Stimulated activated CD8-positive, alpha-beta memory T cell treated with anti-CD3 and anti-CD28 coated beads, Interleukin-15, amount 100 ng/mL, for 24 hours (primary cell): ENCODE measurements around the gene TTLL11.

Source experiments
- DNase-seq: peaks from one replicate; pipeline ENCODE4 v3.0.0-alpha.2; 2020; ENCODE audit warnings: low read depth

The TTLL11 gene

DNA sequence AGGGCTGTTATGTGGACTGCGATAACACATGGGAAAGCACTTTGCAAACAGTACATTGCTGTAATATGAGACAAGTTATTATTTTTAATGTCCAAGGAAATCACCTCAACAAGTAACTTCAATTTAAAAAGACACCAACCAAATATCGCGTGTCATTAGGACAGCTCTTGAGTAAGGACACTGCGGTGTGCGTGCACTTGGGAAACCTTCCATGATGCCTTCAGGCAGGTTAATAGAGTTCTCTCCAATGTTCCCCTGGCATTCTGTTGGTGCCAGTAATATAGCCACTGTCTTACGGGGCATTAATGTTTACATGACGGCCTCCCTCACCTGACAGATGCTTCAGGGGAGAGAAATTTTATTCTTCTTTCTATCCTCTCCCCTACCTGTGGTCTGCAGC, 42.9 kb downstream of the TTLL11 start:
- DNase-seq = no peak

DNA sequence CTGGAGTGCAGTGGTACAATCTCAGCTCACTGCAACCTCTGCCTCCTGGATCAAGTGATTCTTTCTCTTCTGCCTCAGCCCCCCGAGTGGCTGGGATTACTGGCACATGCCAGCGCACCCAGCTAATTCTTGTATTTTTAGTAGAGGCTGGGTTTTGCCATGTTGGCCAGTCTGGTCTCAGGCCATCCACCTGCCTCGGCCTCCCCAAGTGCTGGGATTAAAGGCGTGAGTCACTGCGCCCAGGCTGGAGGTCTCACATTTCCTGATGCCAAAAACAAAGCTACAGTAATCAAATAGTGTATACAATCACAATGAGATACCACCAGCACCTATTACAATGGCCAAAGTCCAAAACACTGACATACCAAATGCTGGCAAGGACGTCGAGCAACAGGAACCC, 51.1 kb downstream of the TTLL11 start:
- no peak for DNase-seq

DNA sequence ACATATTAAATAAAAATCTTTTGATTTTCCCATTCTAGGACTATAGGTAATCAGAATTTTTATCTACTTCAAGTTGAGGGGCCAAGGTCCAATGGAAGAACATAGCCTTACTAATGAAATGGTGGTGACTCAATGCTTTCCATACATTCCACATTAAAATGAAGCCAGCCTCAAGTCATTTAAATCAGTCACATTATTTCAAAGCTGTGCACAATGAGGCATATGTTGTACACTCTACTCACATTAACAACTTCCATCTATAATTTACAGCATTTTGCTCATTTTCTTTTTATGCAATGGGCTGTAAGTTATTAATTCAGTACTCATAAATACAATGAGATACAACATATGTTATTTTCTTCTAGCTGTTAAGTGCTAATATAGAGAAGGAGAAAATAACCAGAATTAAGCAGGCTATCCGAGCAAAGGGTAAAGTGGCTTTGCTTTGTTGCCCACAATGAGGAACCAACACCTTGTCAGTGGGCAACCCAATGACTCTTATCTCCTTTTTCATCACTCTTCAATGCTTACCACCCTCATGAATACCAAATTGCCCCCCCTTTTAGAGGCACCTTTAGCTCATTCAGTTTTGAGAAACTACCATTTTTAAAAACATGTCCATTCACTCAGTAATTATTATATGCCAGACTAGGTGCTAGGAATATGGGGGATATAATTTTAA, 52.4 kb downstream of the TTLL11 start:
- DNase-seq = no peak

DNA sequence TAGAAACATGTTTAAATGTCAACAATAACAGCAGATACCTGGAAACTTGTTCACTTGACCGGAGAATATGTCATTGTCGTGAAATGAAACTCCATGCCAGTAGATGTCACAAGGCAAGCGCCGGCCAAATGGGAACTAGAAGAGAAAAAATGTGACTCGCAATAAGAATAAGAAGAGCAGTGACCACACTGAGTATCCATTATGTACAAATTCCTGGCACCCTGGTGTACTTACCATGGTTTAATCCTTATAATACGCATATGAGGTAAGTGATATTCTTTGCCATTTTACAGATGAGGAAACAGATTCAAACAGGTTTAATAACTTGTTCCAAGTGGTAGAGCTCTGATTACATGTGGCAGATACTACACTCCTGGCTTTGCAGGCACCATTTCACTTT, 53.9 kb downstream of the TTLL11 start:
- DNase-seq = no peak

- DNase-seq = no peak
These were observed 56.1 kb downstream of the TTLL11 start for GRCh38 chr9:122036988-122037387.

GRCh38 chr9:122036408-122036807, 56.7 kb downstream of the TTLL11 start:
- DNase-seq = no peak

DNA sequence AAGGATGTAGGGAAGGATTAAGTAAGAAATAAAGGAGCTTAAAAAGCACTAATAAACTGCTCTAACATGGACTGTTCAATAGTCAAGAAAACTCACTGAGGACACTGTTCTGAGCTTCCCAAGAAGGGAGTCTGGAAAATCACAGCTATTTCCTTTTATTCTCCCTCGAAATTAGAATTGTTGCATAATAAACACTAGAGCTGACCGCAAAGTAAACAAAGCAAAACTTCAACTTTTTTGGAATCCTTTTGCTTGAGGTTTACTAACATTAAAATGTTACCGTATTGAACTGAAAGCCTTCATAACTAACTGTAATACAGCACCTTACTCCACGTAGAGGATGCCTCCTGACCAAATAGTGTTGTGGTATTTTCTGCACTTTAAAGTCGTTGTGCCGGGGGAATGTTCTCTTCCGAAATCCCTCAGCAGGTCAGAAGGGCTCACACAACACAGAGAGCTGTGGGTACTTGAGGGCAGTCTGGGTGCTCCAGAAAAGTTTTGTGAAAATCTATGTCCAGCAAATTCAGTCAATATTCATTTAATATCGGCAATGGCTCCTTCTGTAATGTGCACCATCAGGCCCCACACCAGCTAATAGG, 59.2 kb downstream of the TTLL11 start:
- DNase-seq = no peak

DNA sequence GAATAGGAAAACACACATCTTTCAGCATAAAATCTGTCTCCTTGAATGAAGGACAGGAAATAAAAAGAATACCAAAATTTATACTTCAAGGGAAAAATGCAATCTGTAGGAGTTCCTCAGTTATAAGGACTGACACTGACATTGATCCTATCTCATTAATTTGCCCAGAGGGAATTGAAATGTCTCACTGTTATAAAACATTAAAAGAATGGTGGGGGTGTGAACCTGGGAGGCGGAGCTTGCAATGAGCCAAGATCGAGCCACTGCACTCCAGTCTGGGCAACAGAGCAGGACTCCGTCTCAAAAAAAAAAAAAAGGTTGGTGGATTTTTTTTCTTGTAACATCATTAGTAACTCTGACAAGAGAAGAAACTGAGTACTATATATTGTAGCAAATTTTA, 60.8 kb downstream of the TTLL11 start:
- DNase-seq = no peak

- DNase-seq = no peak
These were observed 61.3 kb downstream of the TTLL11 start for GRCh38 chr9:122031776-122032175.

DNA sequence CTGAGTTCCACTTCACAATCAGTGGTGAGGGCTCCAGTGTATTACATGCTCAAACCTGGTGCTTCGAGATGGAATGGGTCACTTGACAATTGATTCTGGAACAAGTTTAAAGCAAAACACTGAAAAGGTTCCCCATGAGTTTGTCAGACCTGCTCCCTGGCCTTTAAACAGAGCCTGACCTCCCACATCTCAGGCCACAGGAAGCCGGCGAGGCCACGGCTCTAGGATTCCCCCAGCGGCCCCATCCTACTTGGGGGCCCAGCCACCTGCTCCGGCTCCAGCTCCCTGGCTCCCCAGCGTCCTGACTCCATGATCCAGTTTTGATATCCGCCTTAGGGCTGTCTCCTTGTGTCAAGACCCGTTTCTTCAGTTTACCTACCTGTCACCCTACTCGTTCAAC, 62.0 kb downstream of the TTLL11 start:
- DNase-seq = no peak

- no peak for DNase-seq
These were observed 62.8 kb downstream of the TTLL11 start for GRCh38 chr9:122030357-122030756.

DNA sequence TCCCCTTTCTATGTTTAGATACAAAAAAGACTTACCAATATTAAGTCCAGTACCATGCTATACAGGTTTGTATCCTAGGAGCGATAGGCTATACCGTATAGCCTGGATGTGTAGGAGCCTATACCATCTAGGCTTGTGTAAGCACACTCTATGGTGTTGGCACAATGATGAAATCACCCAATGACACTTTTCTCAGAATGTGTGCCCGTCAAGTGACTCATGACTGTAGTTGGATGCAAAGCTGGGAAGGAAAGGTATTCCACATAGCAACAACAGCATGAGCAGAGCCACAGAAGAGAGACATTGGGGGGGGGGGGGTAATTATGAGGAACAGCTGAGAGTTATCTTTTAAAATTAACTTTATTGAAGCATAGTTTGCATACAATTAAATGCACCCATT, 63.2 kb downstream of the TTLL11 start:
- DNase-seq = no peak

DNA sequence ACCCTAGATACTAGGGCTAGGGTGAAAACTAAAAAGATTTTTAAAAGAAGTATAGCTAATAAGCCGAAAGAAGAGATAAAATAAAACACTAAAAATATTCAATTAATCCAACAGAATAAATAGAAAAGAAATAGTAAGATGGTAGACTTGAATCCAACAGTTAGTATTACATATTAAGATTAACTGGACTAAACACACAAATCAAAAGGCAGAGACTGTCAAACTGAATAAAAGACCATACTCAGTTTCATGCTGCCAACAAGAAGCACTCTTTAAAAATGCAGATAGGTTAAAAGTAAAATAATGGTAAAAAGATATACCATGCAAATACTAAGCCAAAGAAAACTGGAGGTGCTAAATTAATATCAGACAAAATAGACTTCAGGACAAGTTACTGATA, 65.0 kb downstream of the TTLL11 start:
- no peak for DNase-seq

- no peak for DNase-seq
These were observed 72.7 kb downstream of the TTLL11 start for GRCh38 chr9:122020398-122020797.

DNA sequence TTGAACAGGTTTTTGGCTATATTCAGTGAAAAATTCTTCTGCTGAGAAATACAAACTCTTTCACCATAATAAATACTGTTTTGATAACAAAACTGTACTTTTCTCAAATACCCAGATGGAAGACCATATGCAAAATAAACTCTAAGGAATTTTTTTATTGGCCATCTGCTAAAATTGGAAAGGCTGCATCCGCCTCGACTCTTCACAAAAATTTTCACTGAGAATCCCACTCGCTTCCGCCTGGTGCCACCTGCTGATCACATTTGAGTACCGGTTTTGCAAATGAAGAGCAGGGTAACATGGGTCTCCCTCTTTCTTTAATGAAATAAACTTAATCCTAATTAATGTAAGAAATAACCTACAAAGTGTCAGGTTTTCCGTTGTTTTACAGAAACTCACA, 76.4 kb downstream of the TTLL11 start:
- no peak for DNase-seq

DNA sequence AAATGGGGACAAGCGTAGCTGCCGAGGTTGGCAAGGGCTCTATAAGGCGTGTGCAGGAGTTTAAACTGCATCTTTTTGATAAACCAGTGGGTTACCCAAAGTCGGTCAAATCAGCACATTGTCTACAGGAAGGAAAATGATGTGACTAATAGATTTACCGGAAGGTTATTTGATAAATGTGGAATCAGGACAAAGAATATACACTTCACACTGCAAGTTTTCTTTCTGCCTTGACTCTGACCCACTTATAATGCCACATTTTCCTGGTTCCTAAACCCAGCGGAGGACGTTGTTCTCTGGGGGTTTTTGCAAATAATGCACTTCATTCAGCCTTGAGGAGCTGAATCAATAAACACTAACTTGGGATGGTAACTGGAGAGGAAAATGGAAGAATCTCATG, 76.8 kb downstream of the TTLL11 start:
- no peak for DNase-seq

DNA sequence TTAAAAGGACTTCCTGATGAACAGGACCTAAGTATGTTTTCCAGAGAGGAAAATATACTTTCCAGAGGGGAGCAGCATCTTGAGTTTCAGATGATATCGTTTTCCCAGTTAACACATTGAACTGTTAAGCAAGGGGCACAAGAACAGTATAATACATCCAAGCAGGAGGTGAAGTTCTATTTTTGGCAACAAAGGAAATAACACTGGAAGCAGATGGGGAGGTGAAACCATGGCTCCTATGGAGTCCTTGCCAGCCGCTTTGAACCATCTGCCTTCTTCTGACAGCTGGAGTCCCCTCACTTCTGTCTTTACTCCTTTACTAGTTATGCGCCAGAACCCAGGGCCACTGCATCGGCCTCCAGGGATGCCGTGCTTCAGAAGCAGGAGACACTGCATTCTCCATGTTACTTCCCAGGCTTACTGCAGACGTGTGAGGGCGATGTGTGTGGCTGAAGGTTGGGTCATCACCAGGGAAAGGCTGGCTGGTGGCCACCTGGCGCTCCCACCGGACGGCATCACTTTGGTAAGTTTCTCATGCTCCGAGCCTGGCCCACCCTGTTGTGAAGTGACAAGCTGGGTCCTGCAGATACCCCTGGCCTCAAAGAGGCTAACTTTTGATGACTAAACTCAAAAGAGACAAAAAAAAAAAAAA, 77.8 kb downstream of the TTLL11 start:
- DNase-seq = no peak

GRCh38 chr9:122011818-122012498, 81.2 kb downstream of the TTLL11 start:
- DNase-seq = no peak

DNA sequence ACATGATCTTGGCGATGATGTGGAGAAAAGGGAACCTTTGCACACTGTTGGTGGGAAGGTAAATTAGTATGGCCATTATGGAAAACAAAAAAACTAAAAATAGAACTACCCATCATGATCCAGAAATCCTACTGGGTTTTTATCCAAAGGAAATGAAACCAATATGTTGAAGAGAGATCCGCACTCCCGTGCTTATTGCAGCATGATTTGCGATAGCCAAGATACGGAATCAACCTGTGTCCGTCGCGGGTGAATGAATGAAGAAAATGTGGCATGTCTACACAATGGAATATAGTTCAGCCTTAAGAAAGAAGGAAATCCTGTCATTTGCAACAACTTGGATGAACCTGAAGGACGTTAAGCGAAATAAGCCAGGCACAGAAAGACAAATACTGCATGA, 84.5 kb downstream of the TTLL11 start:
- DNase-seq = no peak

DNA sequence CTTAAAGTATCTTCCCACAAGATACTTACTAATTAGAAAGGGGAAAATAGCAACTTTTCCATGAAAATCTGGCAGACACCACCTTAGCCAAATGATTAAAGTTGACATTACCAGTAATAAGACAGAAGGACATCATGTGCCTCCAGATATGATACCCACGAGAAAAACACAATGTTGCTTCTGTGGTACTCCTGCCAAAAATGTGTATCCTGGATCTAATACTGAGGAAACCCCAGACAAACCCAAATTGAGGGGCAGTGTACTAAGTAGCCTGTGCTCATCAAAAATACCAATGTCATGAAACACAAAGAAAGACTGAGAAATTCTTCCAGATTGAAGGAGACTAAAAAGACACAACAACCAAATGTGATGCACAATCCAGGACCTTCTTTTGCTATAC, 85.3 kb downstream of the TTLL11 start:
- DNase-seq = no peak

DNA sequence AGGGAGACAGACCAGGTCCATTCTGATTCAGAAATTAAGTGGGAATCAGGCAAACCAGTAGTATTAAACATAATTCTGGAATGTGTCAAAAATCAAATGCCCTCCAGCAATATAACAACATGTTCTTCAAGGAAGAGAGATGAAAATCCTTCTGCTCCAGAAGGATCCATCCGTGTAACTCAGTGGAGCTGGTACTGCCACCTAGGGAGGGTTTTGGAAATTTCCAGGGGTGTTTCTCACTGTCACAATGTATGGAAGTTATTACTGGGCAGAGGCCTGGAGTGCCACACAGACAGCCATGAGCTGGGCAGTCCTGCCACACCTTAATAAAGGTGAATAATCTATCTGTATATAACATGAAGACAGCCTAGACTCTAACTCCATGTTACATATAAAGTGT, 87.5 kb downstream of the TTLL11 start:
- DNase-seq = no peak

GRCh38 chr9:122004589-122004988, 88.5 kb downstream of the TTLL11 start:
- no peak for DNase-seq
